Body of pancreas (tissue), 4 donors: ENCODE results near the gene CEP250. TPM values are rescaled to one million over a fixed set of nuclear protein-coding genes. Genes with fewer than 3 reads are reported as not detected.
"Not testable (repeated sequence)": the region's sequence is repeated elsewhere in the genome, so short reads cannot be mapped to it uniquely, and the experiment has no call there.

Experiments used
- ATAC-seq: fragments of 150-250 bp; one replicate; pipeline ENCODE4 v1.9.1; 2016
- DNase-seq, 4 donors: peaks; one replicate each; pipeline ENCODE4 v3.0.0-alpha.2; 2019
- H3K27ac ChIP-seq, 4 donors: fragments of 200-600 bp; sonication (generic); 1 replicate in 3 of 4; 2 replicates in 1 of 4; pipeline versions ENCODE4 v1.5.1 to v1.6.1; 2016 to 2019; ENCODE audit warnings: mild to moderate bottlenecking in 1 of 4, mixed read lengths in 1 of 4, moderate library complexity in 1 of 4
- H3K27me3 ChIP-seq, 2 donors: fragments of 200-600 bp; sonication (generic); one replicate each; pipeline ENCODE4 v1.6.0; 2016; ENCODE audit warnings: mild to moderate bottlenecking in 1 of 2
- H3K36me3 ChIP-seq, 2 donors: fragments of 200-600 bp; sonication (generic); replicated peaks in 1 of 2; 2 replicates each; pipeline ENCODE4 v1.5.1; 2016; ENCODE audit warnings: low read depth in 2 of 2; ENCODE audit not compliant: insufficient read depth in 1 of 2
- H3K4me1 ChIP-seq: fragments of 200-600 bp; sonication (generic); one replicate; pipeline ENCODE4 v1.6.0; 2016
- H3K4me3 ChIP-seq, 2 donors: fragments of 200-600 bp; sonication (generic); 1 replicate in 1 of 2; 2 replicates in 1 of 2; pipeline ENCODE4 v1.5.1; 2016 to 2019
- H3K9me3 ChIP-seq, 3 donors: fragments of 200-600 bp; sonication (generic); 1 replicate in 2 of 3; 2 replicates in 1 of 3; pipeline ENCODE4 v1.5.1; 2016
- CTCF ChIP-seq, 7 experiments: fragments of 450-650 bp in 4 of 7; fragments of 200-600 bp in 3 of 7; sonication (generic) in 3 of 7; IDR thresholded peaks; one replicate each; pipeline ENCODE4 v1.5.1; 2016 to 2019; ENCODE audit warnings: antibody characterized with exemption in 7 of 7
- POLR2A ChIP-seq, 3 donors: fragments of 450-650 bp; IDR thresholded peaks; one replicate each; pipeline ENCODE4 v1.6.1; 2016; ENCODE audit warnings: antibody characterized with exemption in 3 of 3, mild to moderate bottlenecking in 2 of 3
- WGBS, 2 donors: methylation state at CpG; one replicate each; pipeline ENCODE4 v1.1.5; 2017; 5-methylcytosine and 5-hydroxymethylcytosine counted together
- intact Hi-C: fragments of 100-400 bp; cut with DNase I; formaldehyde crosslinking; loops from one replicate; pipeline ENCODE4 v1.15.1; 2023
- total RNA-seq, 2 donors: library from RNA; depleted of rRNA; stranded (reverse); fragments of >200 nt; gene quantifications; one replicate each; pipeline ENCODE4 v1.1.0, GENCODE V29; 2016

CEP250 gene
- total RNA-seq, 2 donors from 2014 or later = 7.8 to 27.0 TPM

GRCh38 chr20:35515341-35515740 lies 59.9 kb downstream of the CEP250 start:
- no peak for DNase-seq
- intact Hi-C loops = no loop called here
- TF ChIP-seq POLR2A (IDR thresholded peaks at IDR 0.05) (no peak), CTCF (IDR thresholded peaks at IDR 0.05) (no peak)

GRCh38 chr20:35515949-35516645 lies 60.7 kb downstream of the CEP250 start:
- WGBS, 2 donors = 59 to 65% methylated on average over 3 of the region's 3 CpGs
- Histone ChIP-seq H3K27ac (no peak overlapping the region), H3K4me3 (no peak overlapping the region), H3K9me3 (no peaks in the 10 kb centered on the region), H3K4me1 (no peaks in the 10 kb centered on the region), H3K36me3 (peaks cover 0 to 2% of the 10 kb centered on the region in 2 donors), H3K27me3 (no peaks in the 10 kb centered on the region)
- intact Hi-C loops = no loop called here
- TF ChIP-seq POLR2A (IDR thresholded peaks at IDR 0.05) (no peak), CTCF (IDR thresholded peaks at IDR 0.05) (no peak)
- peak; percentile 28 for ATAC-seq
- peak in 1 of 4 donors; percentile 7 for DNase-seq

More at GRCh38 chr20:35515341-35515740, 59.9 kb downstream of the CEP250 start:
- Histone ChIP-seq H3K27ac (no peak overlapping the region), H3K36me3 (peaks cover 0 to 3% of the 10 kb centered on the region in 2 donors), H3K4me1 (no peaks in the 10 kb centered on the region), H3K9me3 (no peaks in the 10 kb centered on the region), H3K4me3 (no peak overlapping the region), H3K27me3 (no peaks in the 10 kb centered on the region)
- ATAC-seq = no peak
- WGBS, 2 donors = 94 to 100% methylated on average over 2 to 4 of the region's 4 CpGs

- H3K27me3 ChIP-seq = no peaks in the 10 kb centered on the region
- 15 to 29% methylated on average over 1 of the region's 1 CpG for WGBS, 2 donors
- ATAC-seq = no peak
- no peak for DNase-seq
- H3K4me1 ChIP-seq = no peaks in the 10 kb centered on the region
- no peaks in the 10 kb centered on the region for H3K36me3 ChIP-seq
- H3K27ac ChIP-seq = no peak overlapping the region
- TF ChIP-seq CTCF (IDR thresholded peaks at IDR 0.05) (no peak), POLR2A (IDR thresholded peaks at IDR 0.05) (no peak)
- H3K4me3 ChIP-seq = no peak overlapping the region
- H3K9me3 ChIP-seq = no peaks in the 10 kb centered on the region
- intact Hi-C loops = no loop called here
Measured at GRCh38 chr20:35517125-35517524, 61.7 kb downstream of the CEP250 start.

GRCh38 chr20:35517767-35518166 lies 62.4 kb downstream of the CEP250 start:
- H3K27ac ChIP-seq, H3K27me3 ChIP-seq, ATAC-seq, DNase-seq, intact Hi-C loops, H3K4me3 ChIP-seq, H3K4me1 ChIP-seq, H3K36me3 ChIP-seq, H3K9me3 ChIP-seq: not testable (repeated sequence)
- 74 to 89% methylated on average over 5 of the region's 5 CpGs for WGBS, 2 donors

GRCh38 chr20:35518955-35519354 lies 63.6 kb downstream of the CEP250 start:
- no peak overlapping the region for H3K4me3 ChIP-seq
- H3K27me3 ChIP-seq = no peaks in the 10 kb centered on the region
- whole genome bisulfite sequencing, 2 donors = 73 to 81% methylated on average over 9 of the region's 9 CpGs
- H3K27ac ChIP-seq = no peak overlapping the region
- DNase-seq = no peak
- H3K36me3 ChIP-seq = no peaks in the 10 kb centered on the region
- H3K9me3 ChIP-seq = no peaks in the 10 kb centered on the region
- ATAC-seq = no peak
- H3K4me1 ChIP-seq = no peaks in the 10 kb centered on the region
- intact Hi-C loops = no loop called here
- TF ChIP-seq CTCF (IDR thresholded peaks at IDR 0.05) = no peak
- TF ChIP-seq POLR2A (IDR thresholded peaks at IDR 0.05) = no peak
